Hematopoietic multipotent progenitor cell treated with erythropoietin and hydrocortisone succinate and interleukin-3 and kit ligand, for 8 days (in vitro differentiated cells): Measurements from ENCODE around the gene ITIH4.
"Not testable (repeated sequence)": the region's sequence is repeated elsewhere in the genome, so short reads cannot be mapped to it uniquely, and the experiment has no call there.

Experiments
- DNase-seq: peaks from one replicate; pipeline ENCODE4 v3.0.0-alpha.2; 2015

ITIH4 gene

DNA sequence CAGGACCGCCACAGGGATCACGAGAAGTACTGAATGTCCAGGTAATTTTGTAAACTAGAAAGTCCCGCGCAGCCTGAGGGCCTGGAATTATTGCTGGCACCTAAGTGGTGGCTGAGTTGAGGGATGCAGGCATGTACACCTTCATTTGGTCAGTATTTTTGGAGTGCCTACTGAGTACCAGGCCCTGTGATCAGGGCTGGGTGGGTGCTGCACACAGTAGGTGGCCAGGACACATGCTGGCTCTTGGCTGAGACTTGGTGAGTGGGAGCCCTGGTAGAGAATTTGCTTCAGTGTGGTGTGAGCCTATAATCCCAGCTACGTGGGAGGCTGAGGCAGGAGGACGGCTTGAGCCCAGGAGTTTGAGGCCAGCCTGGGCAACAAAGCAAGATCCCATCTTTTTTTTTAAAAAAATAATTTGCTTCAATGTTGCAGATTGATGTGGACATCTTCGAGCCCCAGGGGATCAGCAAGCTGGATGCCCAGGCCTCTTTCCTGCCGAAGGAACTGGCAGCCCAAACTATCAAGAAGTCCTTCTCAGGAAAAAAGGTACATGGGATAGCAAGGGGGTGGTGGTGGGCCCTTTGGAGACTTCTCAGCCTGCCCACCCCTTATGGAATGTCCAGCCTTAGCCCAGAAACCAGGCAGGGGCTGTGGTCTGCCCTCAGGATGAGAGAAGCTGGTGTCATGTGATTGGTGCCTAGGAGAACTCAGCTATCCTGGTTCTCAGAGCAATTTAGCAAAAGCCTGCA, 50.5 kb downstream of the ITIH4 start:
- DNase-seq: no peak

DNA sequence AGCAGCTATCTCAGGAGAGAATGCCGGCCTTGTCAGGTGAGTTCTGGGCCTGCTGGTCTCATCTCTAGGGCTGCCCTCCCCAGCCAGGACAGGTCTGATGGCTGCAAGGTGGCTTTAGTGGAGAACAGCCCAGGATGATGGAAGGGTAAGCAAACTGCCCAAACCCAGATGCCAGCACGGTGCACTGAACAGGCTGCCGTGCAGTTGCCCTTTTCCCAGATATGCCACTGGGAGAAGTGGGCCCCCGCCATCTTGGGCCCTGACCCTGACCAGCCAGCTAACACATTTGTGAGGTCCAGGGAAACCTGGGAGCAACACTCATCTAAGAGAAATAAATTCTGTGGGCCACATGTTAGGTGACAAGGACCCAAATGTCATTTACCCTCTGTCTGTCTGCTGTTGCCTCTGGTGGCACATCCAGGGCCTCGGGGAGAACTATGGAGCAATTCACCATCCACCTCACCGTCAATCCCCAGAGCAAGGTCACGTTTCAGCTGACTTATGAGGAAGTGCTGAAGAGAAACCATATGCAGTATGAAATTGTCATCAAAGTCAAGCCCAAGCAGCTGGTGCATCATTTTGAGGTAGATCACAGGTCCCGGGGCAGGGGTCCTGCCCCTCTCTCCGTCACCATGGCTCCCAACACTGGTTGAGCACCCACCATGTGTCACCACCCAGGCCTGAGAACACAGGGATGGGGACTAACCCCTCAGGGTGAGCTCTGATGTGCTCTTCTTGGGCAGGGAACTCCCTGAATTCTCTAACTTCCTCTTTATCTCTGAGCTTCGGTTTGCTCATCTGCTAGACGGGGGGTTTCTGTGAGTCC, 51.2 kb downstream of the ITIH4 start:
- no peak for DNase-seq

DNA sequence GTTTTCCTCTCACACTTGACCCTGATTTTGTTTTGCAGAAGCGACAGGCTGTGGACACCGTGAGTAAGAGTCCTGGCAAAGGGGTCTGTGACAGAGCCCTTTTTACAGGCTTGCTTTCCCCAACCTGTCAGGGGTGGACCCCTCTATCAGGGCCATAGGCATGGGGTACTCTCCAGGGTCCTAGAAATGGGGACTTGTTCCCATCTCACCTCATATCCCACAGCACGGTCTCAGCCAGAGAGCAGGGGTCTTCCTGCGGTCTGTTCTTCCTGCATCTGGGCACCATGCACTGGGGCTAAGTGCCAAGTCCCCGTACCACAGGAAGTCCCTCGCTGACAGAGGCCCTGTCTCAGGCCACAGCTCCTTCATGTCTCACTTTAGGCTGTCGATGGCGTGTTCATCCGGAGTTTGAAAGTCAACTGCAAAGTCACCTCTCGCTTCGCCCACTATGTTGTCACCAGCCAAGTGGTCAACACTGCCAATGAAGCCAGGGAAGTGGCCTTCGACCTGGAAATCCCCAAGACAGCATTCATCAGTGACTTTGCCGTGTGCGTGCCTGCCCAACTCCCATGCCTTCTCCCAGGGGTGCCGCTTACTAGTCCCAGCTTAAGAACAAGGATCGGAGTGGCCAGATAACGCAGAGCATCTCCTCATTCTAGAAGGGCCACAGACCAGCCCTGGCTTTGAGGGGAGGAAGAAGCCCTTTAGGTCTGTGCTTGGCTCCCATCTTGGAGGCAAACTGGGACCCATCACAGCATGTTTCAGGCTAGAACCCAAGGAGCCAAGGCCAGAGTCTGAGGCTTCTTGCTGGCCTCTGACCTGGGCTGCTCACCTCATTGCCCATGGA, 52.3 kb downstream of the ITIH4 start:
- no peak for DNase-seq

DNA sequence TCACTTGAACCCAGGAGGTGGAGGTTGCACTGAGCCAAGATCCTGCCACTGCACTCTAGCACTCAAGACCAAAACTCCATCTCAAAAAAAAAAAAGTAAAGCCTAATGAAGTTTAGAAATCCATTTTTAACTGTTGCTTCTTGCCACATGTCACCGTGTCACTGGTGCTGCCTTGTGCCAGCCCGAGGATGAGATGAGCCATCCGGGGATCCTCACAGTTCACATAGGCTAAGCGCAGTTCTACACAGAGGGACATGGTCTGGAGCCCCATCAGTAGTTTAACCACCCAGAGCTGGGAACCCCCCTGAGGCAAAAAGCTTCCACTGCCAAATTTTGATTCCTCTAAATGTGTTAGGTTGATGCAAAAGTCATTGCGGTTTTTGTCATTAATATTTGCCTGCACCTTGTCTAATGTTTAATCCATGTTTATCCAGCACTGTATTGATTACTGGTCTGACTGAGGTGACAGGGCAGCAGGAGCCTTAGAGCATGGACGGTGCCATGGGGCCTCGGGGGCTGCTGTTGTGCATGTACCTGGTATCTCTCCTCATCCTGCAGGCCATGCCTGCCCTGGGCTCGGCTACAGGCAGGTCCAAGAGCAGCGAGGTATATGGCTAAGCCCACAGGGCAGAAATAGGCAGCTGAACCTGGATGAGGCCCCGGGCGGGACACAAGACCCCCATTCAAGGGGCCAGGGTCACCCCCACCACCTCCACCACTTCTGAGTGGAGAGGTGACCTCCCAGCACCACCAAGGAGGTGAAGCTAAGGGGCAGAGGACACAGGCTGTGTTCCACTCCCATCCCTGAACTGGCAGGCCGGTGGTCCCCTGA, 53.1 kb downstream of the ITIH4 start, which contains the start of gene ITIH1:
TSS of gene ITIH1 (plus strand) at position 473 of the 832 bp plus-strand sequence. CDS start at position 490, 17 bp downstream.
- DNase-seq: no peak

DNA sequence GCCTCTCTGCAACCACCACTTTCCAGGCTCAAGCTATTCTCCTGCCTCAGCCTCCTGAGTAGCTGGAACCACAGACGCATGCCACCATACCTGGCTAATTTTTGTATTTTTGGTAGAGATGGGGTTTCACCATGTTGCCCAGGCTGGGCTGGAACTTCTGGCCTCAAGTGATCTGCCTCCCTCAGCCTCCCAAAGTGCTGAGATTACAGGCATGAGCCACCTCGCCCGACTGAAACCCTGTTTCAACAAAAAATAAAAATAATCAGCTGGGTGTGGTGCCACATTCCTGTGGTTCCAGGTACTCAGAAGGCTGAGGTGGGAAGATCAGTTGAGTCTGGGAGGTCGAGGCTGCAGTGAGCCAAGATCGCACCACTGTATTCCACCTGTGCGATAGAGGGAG, 54.0 kb downstream of the ITIH4 start:
- DNase-seq: not testable (repeated sequence)

DNA sequence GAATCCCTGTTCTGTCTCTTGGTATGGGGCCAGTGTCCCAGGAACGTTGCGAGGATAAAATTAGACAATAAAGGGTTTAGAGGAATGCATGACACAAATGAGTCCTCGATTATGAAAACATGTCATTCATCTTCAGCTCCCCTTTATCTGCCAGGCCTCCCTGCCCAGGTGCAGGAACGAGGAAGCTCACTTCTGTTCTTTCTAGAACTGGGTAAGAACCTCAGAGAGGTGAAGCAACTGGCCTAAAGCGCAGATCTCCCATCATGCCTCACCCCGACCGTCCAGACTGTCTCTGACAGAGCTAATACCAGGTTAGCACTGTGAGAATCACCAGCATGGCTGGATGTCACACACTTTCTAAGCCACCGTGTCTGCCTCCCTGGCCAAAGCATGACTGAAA, 54.6 kb downstream of the ITIH4 start:
- no peak for DNase-seq

DNA sequence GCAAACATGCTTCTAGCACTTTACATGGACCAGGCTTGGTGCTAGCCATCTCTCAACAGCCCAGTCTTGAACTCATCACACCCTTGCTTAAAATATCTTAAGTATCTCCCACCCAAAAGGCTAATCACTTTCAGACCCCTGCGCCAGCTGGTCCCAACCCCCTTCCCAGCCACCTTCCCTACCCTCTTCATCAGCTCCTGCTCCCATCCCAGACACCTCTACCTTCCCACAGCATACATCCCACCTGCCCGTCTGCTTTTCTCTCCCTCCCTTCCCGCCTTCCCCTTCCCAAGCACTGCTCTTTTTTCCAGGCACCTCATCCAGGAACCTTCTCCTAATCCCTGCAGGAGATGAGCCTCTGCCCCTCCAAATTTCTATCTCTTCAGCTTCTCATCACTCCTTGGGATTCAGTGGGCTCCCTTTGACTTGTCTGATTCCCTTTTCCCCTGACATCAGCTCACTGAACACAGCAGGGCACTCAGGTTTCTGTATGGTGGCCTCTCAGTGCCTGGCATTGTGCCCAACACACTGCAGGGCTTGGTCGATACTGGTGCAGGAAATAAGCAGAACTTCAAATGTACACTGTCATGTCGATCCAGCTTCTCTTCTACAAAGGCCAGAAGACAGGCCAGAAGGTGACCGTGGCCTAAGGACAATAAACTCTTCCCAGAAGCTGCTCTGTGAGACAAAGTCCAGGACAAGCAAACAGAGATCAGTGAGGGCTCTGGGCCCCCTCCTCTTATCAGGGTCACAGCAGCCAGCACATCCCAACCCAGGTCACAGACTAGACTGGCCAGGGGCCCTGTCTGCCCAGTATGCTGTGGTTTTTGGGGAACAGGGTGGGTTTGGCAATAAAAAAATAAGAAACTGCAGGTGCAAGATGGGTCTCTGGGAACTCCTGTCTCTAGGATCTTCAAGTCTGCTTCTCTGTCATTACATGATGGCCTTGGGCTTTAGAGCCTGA, 55.3 kb downstream of the ITIH4 start:
- peak; percentile 79 for DNase-seq

DNA sequence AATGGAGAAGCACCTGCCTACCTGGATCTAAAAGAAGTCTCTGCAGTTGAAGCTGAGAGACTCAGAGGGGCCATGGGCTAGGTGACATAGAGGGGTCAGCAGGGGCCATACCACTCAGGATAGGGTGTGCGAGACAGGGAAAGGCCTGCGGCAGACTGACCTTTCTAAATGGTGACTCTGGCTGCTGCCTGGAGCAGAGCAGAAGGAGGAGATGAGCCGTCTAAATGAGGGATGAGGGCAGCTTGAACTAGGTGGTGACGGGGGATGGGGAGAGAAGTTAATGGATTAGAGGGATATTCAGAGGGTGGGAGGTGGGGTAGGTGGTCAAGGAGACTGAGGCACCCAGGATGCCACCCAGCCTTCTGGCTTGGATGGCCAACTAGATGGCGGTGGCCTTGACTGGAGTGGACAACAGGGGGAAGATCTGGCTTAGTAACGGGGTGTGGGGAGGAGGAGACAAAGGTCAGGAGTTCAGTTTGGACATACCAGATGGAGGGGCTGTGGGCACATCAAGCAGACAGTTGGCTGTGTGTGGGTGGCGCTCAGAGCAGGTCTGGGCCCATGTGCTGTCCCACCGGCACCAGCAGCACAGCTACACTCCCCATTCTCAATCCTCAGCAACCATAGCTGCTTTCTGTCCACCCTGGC, 56.3 kb downstream of the ITIH4 start:
- DNase-seq: no peak

DNA sequence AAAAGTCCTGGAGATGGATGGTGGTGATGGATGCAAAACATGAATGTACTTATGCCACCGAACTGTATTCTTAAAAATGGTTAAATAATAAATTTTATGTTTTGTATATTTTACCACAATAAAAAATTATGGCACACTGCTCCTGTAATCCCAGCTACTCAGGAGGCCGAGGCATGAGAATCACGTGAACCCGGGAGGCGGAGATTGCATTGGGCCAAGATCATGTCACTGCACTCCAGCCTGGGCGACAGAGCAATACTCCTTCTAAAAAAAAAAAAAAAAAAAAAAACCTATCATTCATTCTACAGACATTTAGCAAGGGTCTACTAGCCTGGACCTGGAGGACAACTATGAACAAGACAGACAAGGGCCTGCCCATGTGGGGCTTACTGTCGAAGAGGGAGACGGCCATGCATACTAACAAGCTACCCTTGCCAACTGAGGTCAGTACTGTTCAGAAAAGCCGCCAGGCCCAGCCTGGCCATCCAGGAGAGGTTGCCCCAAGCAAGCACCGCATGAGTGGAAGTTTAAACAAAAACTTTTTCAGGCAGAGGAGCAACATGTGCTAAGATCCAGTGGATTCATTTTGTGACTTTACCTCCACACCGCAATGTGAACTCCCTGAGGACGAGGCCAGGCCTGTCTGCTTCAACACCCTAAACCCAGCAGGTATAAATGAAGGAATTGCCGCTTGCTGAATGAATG, 57.0 kb downstream of the ITIH4 start:
- no peak for DNase-seq

DNA sequence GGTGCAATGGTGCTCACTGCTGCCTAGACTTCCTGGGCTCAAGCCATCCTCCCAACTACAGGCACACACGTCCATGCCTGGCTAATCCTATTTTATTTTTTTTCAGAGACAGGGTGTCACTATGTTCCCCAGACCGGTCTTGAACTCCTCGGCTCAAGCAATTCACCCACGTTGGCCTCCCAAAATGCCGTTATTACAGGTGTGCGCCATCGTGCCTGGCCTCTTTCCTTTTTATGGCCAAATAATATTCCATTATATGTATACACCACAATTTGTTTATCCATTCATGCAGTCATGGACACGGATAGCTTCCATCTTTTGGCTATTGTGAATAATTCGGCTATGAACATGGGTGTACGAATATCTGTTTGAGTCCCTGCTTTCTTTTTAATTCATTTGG, 58.8 kb downstream of the ITIH4 start:
- DNase-seq: no peak

DNA sequence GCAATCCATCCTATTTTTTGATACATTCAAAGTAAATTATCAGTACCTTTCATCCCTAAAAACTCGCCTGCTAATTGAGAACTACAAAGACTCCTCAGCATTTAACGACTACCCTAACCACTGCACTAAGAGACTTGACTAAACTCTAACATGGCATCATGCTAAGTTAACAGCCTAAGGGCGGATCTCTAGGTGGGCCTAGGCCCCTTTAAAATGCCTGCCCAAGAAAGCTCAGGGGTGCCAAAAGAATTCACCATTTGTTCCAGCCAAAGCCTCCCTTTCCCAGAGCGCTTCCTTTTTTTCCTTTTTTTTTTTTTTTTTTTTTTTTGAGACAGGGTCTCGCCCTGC, 59.2 kb downstream of the ITIH4 start:
- no peak for DNase-seq

DNA sequence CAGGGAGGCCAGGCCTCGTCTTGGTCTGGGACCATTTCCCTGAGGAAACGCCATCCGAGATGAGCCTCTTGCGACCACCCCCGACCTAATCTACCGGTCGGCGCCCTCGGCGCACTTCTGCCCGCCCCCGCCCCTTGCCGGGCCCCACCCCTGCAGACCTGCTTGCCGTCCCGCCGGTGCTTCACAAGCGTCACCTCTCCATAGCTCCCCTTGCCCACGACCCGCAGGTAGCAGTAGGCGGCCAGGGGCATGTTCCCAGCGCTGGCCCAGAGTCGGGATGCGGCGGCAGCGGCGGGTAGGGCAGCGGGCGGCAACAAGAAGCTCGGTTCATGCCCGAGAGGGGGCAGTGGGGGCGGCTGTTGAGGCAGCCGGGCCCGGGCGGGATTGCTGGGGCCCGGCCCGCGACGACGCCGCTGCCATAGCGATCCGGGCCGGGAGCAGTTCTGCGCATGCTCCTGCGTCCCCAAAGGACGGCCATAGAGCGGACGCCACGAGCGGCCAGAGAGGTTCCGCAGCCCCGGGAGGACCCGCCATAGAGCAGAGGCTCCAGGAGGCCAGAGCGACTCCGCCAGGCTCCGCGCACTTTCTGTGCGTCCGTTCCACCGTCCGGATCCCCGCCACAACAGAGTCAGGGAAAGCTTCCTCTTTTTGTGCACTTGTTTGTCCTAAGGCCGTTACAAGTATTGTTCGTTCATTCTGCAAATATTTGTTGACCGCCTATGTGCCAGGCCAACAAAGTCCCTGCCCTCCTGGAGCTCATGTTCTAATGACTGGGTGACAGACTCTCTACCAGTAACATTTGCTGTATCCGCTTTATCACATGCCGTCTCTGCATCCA, 59.8 kb downstream of the ITIH4 start, which contains the start of gene NEK4:
TSS of gene NEK4 (minus strand) at position 445 of the 838 bp plus-strand sequence. CDS start at position 251, 194 bp downstream.
- peak; percentile 93 for DNase-seq

DNA sequence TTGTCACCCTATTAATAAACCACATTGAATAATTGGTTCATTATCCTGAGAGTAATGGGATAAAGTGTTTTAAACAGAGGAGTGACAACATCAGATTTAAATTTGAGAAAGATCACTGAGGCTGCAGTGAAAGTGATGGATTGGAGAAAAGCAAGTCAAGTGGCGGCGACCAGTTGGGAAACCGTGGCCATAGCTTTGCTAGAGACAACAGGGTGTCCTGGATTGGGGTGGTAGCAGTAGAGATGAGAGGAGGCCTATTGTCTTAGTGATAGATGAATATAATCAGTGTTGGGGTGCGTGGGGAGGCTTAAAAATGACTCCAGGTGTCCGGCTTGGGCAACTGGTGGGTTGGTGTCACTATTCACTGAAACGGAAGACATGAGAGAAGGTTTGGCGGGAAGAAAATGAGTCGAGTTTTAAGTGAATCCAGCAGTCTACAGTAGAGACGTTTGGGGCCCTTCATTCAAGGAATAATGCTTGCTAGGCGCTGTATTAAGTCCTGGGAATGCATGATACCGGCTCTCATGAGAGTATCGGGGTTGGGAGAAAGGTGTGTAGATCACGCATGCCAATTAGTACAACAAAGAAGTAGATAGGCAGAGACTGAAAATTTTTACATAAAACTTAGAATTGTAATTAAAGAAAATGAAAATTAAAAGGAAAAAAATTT, 60.6 kb downstream of the ITIH4 start:
- DNase-seq: peak; percentile 44

DNA sequence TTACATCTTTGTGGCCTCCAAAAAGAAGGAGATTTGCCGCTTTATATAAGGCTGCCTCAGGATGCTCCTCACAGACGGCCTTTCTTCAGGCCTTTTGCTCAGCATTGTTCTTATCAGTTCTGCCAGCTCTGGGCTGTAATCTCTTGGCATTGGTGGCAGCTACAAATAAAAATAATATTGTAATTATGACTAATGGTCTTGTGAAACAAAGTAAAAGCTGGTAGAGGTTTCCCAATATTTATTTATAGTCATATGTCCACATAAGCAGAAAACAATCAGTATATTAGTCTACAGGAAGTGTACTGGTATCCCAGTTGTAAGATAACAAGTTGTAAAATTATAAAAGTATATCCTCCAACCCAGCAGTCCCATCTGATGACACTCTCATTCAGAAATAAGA, 67.0 kb downstream of the ITIH4 start:
- peak; percentile 84 for DNase-seq
